DMS 273 (cell line): ENCODE measurements around the gene TTC23L.
"Not testable (repeated sequence)": the region's sequence is repeated elsewhere in the genome, so short reads cannot be mapped to it uniquely, and the experiment has no call there.

Experiments
- DNase-seq: peaks from one replicate; lab custom pipeline; 2025; ENCODE audit not compliant: unreplicated experiment; lab: John Stamatoyannopoulos, UW

The TTC23L gene

DNA sequence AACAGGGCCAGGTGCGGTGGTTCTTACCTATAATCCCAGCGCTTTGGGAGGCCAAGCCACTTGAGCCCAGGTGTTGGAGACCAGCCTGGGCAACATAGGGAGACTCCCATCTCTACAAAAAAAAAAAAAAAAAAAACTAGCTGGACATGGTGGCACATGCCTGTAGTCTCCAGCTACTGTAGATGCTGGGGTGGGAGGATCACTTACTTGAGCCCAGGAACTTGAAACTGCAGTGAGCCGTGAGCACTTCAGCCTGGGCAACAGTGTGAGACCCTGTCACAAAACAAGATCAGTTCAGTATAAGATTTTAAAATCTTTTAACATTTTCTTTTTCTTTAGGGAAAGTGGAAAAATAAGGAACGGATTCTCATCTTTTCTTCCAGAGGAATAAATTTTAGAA, 79.1 kb downstream of the TTC23L start:
- DNase-seq: no peak

DNA sequence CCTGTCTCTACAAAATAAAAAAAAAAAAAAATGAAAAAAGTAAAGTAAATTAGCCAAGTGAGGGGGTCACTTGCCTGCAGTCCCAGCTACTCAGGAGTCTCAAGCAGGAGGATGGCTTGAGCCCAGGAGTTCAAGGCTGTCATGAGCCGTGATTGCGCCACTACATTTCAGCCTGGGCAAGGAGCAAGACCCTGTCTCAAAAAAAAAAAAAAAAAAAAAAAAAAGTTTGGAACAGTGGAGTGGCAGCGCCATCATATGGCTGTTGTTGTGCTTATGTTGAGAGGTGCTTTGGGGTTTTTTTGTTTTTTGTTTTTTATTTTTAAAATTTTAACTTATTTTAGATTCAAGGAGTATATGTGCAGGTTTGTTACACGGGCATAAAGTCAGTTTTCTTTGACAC, 80.1 kb downstream of the TTC23L start:
- DNase-seq: no peak

DNA sequence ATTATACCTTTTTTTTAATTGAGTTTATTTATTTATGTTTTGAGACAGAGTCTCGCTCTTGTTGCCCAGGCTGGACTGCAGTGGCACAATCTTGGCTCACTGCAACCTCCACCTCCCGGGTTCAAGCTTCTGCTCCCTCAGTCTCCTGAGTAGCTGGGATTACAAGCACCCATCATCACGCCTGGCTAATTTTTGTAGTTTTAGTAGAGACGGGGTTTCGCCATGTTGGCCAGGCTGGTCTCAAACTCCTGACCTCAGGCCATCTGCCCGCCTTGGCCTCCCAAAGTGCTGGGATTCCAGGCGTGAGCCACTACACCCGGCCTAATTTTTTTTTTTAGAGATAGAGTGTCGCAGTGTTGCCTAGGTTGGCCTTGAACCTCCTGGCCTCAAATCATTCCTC, 84.3 kb downstream of the TTC23L start:
- not testable (repeated sequence) for DNase-seq

DNA sequence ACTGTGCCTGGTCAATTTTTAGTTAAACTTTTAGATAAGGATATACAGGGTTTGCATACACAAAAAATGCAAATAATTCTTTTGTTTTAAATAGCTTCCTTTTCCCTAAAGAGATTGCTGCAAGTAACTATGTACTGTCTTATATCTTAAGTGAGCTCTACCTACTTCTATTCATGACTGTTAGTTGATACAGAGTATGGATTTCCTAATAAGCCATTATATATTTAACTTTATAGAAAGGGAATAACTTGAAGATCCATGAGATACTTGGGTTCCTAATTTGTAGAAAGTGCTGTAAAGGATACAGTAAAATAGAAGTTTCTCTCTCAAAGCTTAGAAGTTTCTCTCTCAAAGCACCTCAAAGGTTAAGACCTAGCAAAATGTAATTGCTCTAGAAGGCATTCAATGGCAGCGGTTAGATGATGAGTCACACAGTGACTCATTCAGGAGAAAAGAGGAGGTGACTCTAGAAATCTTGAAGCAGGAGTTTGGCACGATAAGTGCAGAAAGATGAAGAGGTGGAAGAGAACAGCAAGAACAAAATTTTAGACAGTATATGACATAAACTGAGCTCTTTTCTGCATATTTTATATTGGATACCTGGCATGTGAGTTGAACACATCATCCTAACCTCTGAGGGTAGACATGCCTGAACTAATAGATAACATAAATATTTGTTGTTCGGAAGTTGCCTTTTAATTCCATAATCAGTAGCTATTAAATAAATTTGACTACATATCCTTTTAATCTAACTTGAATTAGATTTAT, 84.9 kb downstream of the TTC23L start:
- DNase-seq: peak; percentile 36

DNA sequence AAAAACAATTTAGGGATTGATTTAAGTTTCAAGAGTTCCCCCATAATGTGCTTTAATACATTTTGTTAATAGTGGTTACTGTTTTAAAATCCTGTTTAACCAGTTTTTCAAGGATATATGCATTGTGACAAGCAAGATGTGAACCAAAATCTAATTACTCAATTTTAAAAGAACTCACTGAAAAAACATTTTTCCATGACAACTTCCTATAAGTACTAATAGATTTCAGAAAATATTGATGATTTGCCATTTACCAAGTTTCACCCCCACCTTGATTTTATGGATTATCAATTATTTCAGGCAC, 85.5 kb downstream of the TTC23L start:
- DNase-seq: no peak

DNA sequence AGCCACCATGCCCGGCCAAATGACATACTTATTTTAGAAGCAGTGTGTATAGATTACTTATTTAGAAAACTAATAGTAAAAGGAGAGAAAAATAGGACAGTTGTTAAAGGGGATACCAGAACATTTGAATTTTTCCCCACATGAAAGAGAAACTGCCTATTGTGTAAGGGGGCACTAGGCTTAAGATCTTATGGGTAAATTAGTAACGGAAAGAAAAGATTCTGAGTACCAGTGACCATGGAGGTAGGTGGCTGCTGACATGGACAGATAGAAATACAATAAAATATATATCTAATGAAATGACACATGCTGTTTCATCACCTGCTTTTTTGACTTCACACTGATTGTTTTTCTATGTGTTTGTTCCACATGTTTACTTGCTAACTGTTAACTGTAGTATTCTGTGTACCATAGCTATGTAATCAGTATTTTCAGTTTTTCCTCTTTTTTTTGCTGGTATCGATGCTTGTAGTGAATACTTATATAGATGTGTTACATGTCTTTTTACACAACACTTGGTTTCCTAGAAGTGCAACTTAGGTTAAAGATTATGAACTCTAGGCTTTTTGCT, 87.4 kb downstream of the TTC23L start:
- no peak for DNase-seq

DNA sequence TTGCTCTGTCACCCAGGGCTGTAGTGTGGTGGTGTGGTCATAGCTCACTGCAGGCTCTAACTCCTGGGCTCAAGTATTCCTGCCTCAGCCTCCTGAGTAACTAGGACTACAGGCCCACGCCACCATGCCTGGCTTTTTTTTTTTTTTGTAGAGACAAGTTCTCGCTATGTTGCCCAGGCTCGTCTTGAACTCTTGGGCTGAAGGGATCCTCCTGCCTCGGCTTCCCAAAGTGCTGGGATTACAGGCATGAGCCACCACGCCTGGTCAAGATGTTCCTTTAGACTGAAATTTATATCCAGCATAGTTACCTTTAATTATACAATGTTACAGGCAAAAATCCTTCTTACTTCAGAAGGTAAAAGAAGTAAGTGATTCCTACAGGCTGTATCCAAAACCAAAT, 88.8 kb downstream of the TTC23L start:
- DNase-seq: no peak

DNA sequence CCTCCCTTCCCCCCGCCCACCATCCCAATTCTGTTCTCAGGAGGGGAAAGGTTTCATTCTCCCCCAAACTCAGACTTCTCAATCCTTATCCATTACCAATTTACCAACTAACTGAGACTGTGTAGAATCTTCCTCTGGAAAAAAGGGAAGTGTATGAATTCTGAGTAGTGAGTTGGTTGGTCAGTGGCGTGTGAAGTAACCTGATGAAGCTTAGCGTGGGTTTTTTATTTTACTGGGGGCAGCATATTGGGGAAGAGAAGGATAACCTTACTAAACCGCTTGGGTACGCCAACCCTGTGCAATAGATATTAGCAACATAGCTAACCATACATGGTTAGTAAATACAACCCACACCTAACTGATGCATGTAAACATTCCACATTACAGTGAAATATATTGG, 89.3 kb downstream of the TTC23L start:
- DNase-seq: peak; percentile 15

DNA sequence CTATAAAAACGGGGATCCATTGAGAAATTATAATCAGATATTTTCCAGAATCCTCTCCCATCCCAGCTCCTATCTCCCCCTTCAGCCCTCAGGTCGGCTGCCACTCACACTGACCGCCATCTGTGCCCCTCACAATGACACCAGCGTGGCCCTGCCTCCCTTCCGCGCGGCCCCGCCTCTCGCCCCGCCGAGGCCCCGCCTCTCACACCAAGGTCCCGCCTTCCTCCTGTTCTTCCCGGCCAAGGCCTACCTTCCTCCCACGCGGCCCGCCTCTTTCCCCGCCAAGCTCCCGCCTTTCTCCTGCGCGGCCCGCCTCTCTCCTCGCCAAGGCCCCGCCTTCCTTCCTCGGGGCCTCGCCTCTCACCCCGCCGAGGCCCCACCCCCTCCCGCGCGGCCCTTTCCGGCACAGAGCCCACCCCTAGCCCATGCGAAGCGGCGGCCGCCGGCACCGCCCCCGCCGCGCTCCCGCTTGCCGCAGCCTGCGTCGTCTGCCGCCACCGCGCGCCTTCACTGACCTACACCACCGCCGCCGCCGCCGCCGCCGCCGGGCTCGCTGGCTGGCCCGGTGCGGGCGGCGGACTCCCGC, 90.3 kb downstream of the TTC23L start, which contains the start of gene DNAJC21:
TSS of gene DNAJC21 (plus strand) at position 426 of the 586 bp plus-strand sequence. CDS start 261 bp downstream, outside the sequence.
- peak; percentile 99 for DNase-seq

DNA sequence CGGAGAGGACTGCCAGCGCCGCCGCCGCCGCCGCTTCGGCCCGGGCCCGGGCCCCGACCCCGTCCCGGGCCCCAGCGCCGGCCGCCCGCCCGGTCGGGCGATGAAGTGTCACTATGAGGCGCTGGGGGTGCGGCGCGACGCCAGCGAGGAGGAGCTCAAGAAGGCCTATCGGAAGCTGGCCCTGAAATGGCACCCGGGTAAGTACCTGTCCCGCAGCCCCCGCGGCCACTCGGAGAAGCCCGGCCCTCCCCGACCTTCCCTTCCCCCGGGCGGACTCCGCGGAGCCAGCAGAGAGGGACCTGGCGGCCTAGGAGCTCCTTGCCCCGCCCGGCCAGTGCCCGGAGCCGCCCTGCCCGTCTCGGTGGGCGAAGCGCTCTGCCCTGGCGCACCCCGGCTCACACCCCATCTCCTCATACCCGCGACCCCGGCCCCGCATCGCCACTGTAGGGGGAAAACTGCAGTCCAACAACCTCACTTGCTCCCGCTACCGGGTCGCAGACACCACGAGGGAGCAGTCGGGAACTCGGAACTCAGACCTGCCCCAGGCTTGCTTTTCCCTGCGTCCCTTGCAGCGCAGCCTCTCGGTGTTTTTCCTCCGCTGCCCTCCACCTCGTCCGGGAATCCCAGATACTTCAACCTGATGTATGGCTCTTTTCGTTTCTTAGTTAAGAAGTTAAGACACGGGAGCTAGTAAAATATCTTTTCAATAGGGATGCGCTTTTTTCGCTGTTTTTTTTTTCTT, 90.9 kb downstream of the TTC23L start:
- peak; percentile 91 for DNase-seq

DNA sequence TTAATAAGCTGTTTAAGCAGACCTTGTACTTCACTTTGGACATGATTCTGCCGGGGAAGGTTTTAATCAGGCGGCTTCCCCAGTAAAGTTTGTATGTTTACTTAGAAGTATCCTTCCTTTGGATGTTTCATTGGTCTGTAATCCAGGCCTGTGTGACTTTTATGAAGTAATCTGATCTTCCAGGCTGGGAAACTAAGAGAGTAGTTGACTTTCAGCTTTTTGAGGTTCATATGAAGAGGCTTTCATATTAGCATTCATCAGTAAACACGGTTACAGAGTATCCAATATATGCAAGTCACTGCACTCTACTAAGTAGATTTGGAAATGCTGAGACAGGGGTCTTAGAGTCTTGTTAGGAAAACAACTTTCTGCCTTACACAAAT, 91.5 kb downstream of the TTC23L start:
- DNase-seq: peak; percentile 59

DNA sequence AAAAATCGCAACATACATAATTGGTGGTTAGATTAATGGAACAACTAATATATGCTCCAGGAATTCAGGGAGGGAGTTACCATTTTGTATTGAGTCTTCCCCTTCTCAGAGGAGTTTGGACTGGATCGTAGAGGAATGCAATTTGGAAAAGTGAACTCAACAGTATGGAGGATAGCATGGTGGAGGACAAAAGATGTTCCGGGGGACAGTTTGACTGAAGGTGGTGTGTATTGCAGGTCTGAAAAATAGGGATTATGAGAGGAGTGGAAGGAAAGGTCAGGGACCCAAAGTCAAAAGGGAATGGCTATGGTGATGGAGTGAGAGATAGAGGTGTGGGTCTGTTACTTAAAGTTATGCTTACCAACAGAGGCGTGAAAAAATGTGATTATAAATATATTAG, 91.9 kb downstream of the TTC23L start:
- no peak for DNase-seq

DNA sequence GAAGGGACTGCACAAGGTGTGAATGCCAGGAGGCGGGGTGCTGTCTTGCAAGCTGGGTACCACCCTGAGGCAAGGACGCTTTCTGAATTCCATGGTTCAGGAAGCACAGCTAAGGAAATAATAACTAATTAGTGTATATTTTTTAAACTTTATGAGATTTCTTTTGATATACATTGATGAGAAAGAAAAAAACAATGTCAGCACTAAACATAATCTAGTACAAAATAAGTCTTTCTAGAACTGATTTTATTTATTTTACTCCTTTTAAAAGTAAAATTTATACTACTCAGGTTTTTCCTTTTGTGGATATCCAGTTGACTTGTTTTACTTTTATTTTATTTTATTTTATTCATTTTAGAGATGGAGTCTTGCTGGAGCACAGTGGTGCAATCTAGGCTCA, 94.0 kb downstream of the TTC23L start:
- DNase-seq: no peak

DNA sequence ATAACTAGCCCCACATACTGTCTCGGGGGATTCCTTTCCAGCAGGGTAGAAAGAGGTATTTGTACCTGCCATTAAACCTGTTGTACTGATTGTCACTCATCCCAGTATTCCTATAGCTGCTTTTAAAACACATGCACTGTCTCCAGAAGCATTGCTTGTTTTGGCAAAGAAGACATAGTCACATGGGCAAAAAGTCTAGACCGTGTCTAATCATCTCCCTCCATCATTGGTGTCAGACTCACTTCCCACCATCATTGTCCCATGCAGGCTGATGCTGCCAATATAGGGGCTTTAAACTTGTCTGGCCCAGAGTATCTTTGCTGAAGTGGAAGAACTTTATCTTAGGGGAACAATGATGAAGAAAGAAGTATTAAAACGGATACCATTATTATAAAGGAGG, 103.0 kb downstream of the TTC23L start:
- DNase-seq: no peak

DNA sequence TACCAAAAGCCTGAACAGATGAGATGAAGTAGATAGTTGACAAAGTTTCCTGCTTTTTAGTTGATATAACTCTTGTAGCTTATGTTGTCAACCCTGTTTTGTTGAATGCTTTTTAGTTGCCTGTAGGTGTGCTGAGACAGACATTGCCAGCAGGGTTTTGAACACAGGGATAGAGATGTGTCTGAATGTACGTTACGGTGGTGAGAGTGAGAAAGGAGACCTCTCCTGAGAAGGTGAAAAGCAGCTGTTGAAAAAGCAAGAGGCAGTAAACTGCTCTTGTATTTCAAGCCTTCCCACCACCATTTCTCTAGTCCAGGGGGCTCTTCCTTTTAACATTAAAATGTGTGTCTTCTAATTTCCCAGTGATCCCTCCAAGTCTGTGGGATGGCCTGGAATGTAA, 105.1 kb downstream of the TTC23L start:
- no peak for DNase-seq

DNA sequence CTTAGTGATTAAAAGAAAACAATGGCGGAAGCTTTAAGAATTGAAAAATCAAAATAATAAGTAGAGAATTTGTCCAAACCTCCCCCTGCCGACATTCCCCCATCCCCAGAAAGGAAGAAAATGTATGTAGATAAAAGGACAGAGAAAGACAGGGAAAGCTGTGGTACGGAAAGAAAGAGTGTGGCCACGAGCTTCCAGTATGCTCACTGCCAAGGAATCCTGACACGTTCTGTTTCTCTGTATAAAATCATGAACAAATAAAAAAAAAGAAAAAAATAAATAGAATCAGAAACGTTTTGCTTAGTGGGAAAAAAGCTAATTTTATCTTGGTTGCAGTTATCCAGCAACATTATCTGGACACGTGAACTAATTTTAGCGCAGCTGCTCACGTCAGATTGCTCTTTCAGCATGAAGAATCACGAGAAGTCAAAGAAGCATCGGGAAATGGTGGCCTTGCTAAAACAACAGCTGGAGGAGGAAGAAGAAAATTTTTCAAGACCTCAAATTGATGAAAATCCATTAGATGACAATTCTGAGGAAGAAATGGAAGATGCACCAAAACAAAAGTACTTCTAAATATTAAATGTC, 105.6 kb downstream of the TTC23L start:
- DNase-seq: no peak
